Brain pericyte (primary cell): ENCODE data around the gene VSIG10.
"Not testable (repeated sequence)": the region's sequence is repeated elsewhere in the genome, so short reads cannot be mapped to it uniquely, and the experiment has no call there.

Experiments
- DNase-seq: peaks from one replicate; pipeline ENCODE4 v3.0.0-alpha.2; 2012; ENCODE audit warnings: low read depth, low spot score

VSIG10 gene

GRCh38 chr12:118033902-118034301, 69.9 kb downstream of the VSIG10 start:
- no peak for DNase-seq

- no peak for DNase-seq
These were observed 70.5 kb downstream of the VSIG10 start for GRCh38 chr12:118033323-118033722.

- no peak for DNase-seq
These were observed 71.6 kb downstream of the VSIG10 start for GRCh38 chr12:118032188-118032587.

- DNase-seq, result no peak
These were observed 74.6 kb downstream of the VSIG10 start for GRCh38 chr12:118029166-118029565.

GRCh38 chr12:118025168-118025567, 78.6 kb downstream of the VSIG10 start:
- no peak for DNase-seq

GRCh38 chr12:118023301-118023860, 80.4 kb downstream of the VSIG10 start:
- no peak for DNase-seq

GRCh38 chr12:118022728-118023109, 81.1 kb downstream of the VSIG10 start:
- DNase-seq, result no peak

- DNase-seq, result not testable (repeated sequence)
These were observed 81.6 kb downstream of the VSIG10 start for GRCh38 chr12:118022097-118022727.

- no peak for DNase-seq
These were observed 83.8 kb downstream of the VSIG10 start for GRCh38 chr12:118020036-118020435.

- DNase-seq, result no peak
These were observed 85.9 kb downstream of the VSIG10 start for GRCh38 chr12:118017926-118018325.

GRCh38 chr12:118016424-118017264, 87.2 kb downstream of the VSIG10 start, which contains the start of gene RFC5:
Gene RFC5 (plus strand): TSS chr12:118016703. CDS start chr12:118016828, 125 bp downstream.
- DNase-seq, result peak; percentile 91

GRCh38 chr12:118015944-118016343, 87.9 kb downstream of the VSIG10 start:
- no peak for DNase-seq

- no peak for DNase-seq
These were observed 88.5 kb downstream of the VSIG10 start for GRCh38 chr12:118015306-118015705.
